GM21447 (cell line): ENCODE results near the gene TSHZ1.

ENCODE experiments used
- ATAC-seq: cut with Tn5 transposase; IDR thresholded peaks from one replicate; pipeline ENCODE4 v1.9.1; 2021; ENCODE audit not compliant: unreplicated experiment

TSHZ1 gene

GRCh38 chr18:75264926-75265597 is 54.5 kb downstream of the TSHZ1 start:
- ATAC-seq = no peak

GRCh38 chr18:75265872-75266271 is 55.3 kb downstream of the TSHZ1 start:
- ATAC-seq = no peak

GRCh38 chr18:75267643-75268363 is 57.2 kb downstream of the TSHZ1 start:
- ATAC-seq = no peak

GRCh38 chr18:75268364-75268646 is 57.7 kb downstream of the TSHZ1 start:
- ATAC-seq = no peak

- no peak for ATAC-seq
Observed at GRCh38 chr18:75269124-75269680, 58.6 kb downstream of the TSHZ1 start.

GRCh38 chr18:75269696-75270095 is 59.1 kb downstream of the TSHZ1 start:
- no peak for ATAC-seq

GRCh38 chr18:75271952-75272351 is 61.4 kb downstream of the TSHZ1 start:
- ATAC-seq = no peak

- no peak for ATAC-seq
Observed at GRCh38 chr18:75273817-75274216, 63.2 kb downstream of the TSHZ1 start.

- no peak for ATAC-seq
Observed at GRCh38 chr18:75275226-75275625, 64.6 kb downstream of the TSHZ1 start.

- ATAC-seq = no peak
Observed at GRCh38 chr18:75276818-75277609, 66.4 kb downstream of the TSHZ1 start.

- no peak for ATAC-seq
Observed at GRCh38 chr18:75277610-75277928, 67.0 kb downstream of the TSHZ1 start.

GRCh38 chr18:75279381-75279780 is 68.8 kb downstream of the TSHZ1 start:
- no peak for ATAC-seq

- ATAC-seq = no peak
Observed at GRCh38 chr18:75280427-75281280, 70.1 kb downstream of the TSHZ1 start.

- no peak for ATAC-seq
Observed at GRCh38 chr18:75282746-75283145, 72.1 kb downstream of the TSHZ1 start.

GRCh38 chr18:75283731-75284130 is 73.1 kb downstream of the TSHZ1 start:
- ATAC-seq = no peak

- no peak for ATAC-seq
Observed at GRCh38 chr18:75284566-75284965, 74.0 kb downstream of the TSHZ1 start.

GRCh38 chr18:75285876-75286275 is 75.3 kb downstream of the TSHZ1 start:
- ATAC-seq = no peak

- no peak for ATAC-seq
Observed at GRCh38 chr18:75287006-75287405, 76.4 kb downstream of the TSHZ1 start.

- ATAC-seq = no peak
Observed at GRCh38 chr18:75287700-75288099, 77.1 kb downstream of the TSHZ1 start.

GRCh38 chr18:75289761-75290160 is 79.2 kb downstream of the TSHZ1 start:
- ATAC-seq = no peak

GRCh38 chr18:75290737-75291358 is 80.3 kb downstream of the TSHZ1 start:
- no peak for ATAC-seq
